SKM-1 (cell line): ENCODE data around the gene CYP3A4.
"Not testable (repeated sequence)": the region's sequence is repeated elsewhere in the genome, so short reads cannot be mapped to it uniquely, and the experiment has no call there.

ENCODE experiments used
- DNase-seq: peaks from one replicate; lab custom pipeline; 2025; ENCODE audit not compliant: unreplicated experiment; lab: John Stamatoyannopoulos, UW

The CYP3A4 gene

GRCh38 chr7:99784007-99784406, at the start of gene CYP3A4:
Gene CYP3A4, minus strand, starts transcription at chr7:99784184. Its CDS starts 103 bp downstream, at chr7:99784081.
- DNase-seq, result no peak

- DNase-seq, result no peak
Observed at GRCh38 chr7:99833289-99833877, 49.4 kb upstream of the CYP3A4 start.

- DNase-seq, result no peak
Observed at GRCh38 chr7:99831595-99831994, 47.6 kb upstream of the CYP3A4 start.

- no peak for DNase-seq
Observed at GRCh38 chr7:99829524-99830160, 45.7 kb upstream of the CYP3A4 start.

GRCh38 chr7:99828811-99829210, 44.8 kb upstream of the CYP3A4 start:
- no peak for DNase-seq

- DNase-seq, result no peak
Observed at GRCh38 chr7:99827040-99827778, 43.2 kb upstream of the CYP3A4 start.

- no peak for DNase-seq
Observed at GRCh38 chr7:99825873-99826272, 41.9 kb upstream of the CYP3A4 start.

GRCh38 chr7:99825452-99825851, 41.5 kb upstream of the CYP3A4 start:
- no peak for DNase-seq

GRCh38 chr7:99824091-99824490, 40.1 kb upstream of the CYP3A4 start:
- DNase-seq, result no peak

GRCh38 chr7:99822731-99823718, 39.0 kb upstream of the CYP3A4 start:
- DNase-seq, result no peak

- DNase-seq, result no peak
Observed at GRCh38 chr7:99820408-99821027, 36.5 kb upstream of the CYP3A4 start.

- no peak for DNase-seq
Observed at GRCh38 chr7:99808766-99809165, 24.8 kb upstream of the CYP3A4 start.

- DNase-seq, result no peak
Observed at GRCh38 chr7:99806839-99807478, 23.0 kb upstream of the CYP3A4 start.

GRCh38 chr7:99805641-99806040, 21.7 kb upstream of the CYP3A4 start:
- DNase-seq, result no peak

- DNase-seq, result not testable (repeated sequence)
Observed at GRCh38 chr7:99803118-99803517, 19.1 kb upstream of the CYP3A4 start.

- not testable (repeated sequence) for DNase-seq
Observed at GRCh38 chr7:99801407-99801806, 17.4 kb upstream of the CYP3A4 start.

GRCh38 chr7:99798972-99799371, 15.0 kb upstream of the CYP3A4 start:
- DNase-seq, result no peak

- not testable (repeated sequence) for DNase-seq
Observed at GRCh38 chr7:99795864-99796263, 11.9 kb upstream of the CYP3A4 start.

- DNase-seq, result no peak
Observed at GRCh38 chr7:99794585-99795502, 10.9 kb upstream of the CYP3A4 start.
